Measurements from ENCODE around the gene RARRES2.

DNA sequence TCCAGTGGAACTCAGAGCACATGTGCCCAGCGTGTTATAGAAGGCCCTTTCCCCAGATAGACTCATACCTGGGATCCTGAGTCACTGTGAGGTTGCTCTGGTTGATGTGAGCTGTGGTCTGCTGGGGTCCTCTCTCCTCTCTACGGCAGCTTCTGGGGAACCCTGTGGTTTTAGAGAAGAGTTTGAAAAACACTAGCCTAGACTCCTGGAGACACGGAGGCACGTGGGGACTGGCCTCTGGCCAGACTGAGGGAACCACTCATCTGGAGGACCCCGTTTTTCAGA, 48.0 kb upstream of the RARRES2 start:
- TF ChIP-seq, protein P1, sequence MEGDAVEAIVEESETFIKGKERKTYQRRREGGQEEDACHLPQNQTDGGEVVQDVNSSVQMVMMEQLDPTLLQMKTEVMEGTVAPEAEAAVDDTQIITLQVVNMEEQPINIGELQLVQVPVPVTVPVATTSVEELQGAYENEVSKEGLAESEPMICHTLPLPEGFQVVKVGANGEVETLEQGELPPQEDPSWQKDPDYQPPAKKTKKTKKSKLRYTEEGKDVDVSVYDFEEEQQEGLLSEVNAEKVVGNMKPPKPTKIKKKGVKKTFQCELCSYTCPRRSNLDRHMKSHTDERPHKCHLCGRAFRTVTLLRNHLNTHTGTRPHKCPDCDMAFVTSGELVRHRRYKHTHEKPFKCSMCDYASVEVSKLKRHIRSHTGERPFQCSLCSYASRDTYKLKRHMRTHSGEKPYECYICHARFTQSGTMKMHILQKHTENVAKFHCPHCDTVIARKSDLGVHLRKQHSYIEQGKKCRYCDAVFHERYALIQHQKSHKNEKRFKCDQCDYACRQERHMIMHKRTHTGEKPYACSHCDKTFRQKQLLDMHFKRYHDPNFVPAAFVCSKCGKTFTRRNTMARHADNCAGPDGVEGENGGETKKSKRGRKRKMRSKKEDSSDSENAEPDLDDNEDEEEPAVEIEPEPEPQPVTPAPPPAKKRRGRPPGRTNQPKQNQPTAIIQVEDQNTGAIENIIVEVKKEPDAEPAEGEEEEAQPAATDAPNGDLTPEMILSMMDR (IDR thresholded peaks at IDR 0.05): no peak
- TF ChIP-seq POLR2A (IDR thresholded peaks at IDR 0.05): no peak
